Large intestine (tissue), 12 donors: Measurements from ENCODE around the gene SERPINB11. TPM values are rescaled to one million over a fixed set of nuclear protein-coding genes. Genes with fewer than 3 reads are reported as not detected.
A peak's percentile ranks its signal among the peaks of the same experiment; 100 is the strongest.
"Not testable (repeated sequence)": the region's sequence is repeated elsewhere in the genome, so short reads cannot be mapped to it uniquely, and the experiment has no call there.

Experiments used
- DNase-seq, 2 donors: peaks; one replicate each; pipeline versions ENCODE4 v3.0.0 to v3.0.0-alpha.2; 2013
- H3K27ac ChIP-seq: one replicate; pipeline ENCODE4 v1.5.1; 2013; ENCODE audit warnings: low read length
- H3K27me3 ChIP-seq: 2 replicates; pipeline ENCODE4 v1.6.1; 2013; ENCODE audit warnings: low read length; ENCODE audit not compliant: control insufficient read depth, insufficient read depth
- H3K36me3 ChIP-seq: 2 replicates; pipeline ENCODE4 v1.6.1; 2013; ENCODE audit warnings: low read length; ENCODE audit not compliant: control insufficient read depth, insufficient read depth
- H3K4me1 ChIP-seq: one replicate; pipeline ENCODE4 v1.6.1; 2013; ENCODE audit warnings: low read length; ENCODE audit not compliant: control insufficient read depth, insufficient read depth
- H3K4me3 ChIP-seq: one replicate; pipeline ENCODE4 v1.5.1; 2013; ENCODE audit warnings: low read length
- H3K9me3 ChIP-seq: one replicate; pipeline ENCODE4 v1.6.1; 2013; ENCODE audit warnings: mild to moderate bottlenecking, low read depth, low read length, moderate library complexity; ENCODE audit not compliant: control insufficient read depth
- WGBS: methylation state at CpG from one replicate; pipeline ENCODE4 v1.1.5; 2013; ENCODE audit warnings: low lambda C conversion rate; ENCODE audit not compliant: insufficient coverage; 5-methylcytosine and 5-hydroxymethylcytosine counted together
- long read RNA-seq, 11 donors: transcript quantifications; one replicate each; lab custom pipeline, GENCODE V29; 2026
- polyA plus RNA-seq: library from polyadenylated mRNA; unstranded; fragments of 120-200 nt; gene quantifications from one replicate; pipeline ENCODE4 v1.2.1, GENCODE V29; 2013

The SERPINB11 gene
- not detected for polyA plus RNA-seq
- long read RNA-seq, donor 1: 0 reads
- long read RNA-seq, donor 2: 0 reads
- long read RNA-seq, donor 3: 0 reads
- long read RNA-seq, donor 4: 0 reads
- long read RNA-seq, donor 5: 0 reads
- long read RNA-seq, donor 6: 0 reads
- long read RNA-seq, donor 7: 0 reads
- long read RNA-seq, donor 8: 0 reads
- long read RNA-seq, donor 9: 0 reads
- long read RNA-seq, donor 10: 0 reads
- long read RNA-seq, donor 11: 0 reads

DNA sequence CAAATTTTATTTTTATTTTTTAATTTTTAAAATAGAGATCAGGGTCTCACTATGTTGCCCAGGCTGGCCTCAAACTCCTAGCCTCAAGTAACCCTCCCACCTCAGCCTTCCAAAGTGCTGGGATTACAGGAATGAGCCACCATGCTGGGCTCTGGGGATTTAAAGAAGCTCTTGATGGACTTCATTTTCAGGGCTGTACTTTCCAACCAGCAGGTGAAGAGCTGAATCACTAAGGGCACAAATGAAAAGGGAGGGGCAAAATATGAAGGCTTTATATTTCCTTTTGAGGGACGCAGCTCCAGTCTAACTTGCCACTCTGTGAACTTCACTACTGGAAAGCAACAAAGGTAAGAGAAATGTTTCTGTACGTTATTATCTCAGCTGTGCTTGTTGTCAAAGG lies at the start of gene SERPINB11:
TSS of gene SERPINB11 (plus strand) at position 301 of the 400 bp plus-strand sequence. CDS start 7,234 bp downstream, outside the sequence.
- no peaks in the 10 kb centered on the region for H3K27me3 ChIP-seq
- 80% methylated on average over 1 of the region's 2 CpGs for WGBS
- no peak for DNase-seq

DNA sequence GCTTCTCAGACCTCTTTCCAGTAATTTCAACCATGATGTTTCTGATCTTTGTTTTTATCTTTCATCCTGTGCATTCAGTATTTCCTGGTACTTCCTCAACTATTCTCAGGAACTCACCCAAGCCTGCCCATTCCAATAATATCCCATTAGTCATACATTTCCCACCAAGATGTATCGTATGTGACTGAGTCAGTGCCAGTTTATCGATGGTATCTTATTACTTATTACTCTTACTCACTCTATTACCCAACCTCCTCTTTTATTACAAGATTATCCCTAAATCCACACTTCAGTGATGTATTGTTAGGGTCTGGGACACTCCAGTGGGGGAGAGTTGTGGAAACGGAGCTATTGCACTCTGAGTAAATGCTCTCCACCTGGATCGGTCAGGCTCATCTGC lies 43.8 kb upstream of the SERPINB11 start:
- not testable (repeated sequence) for H3K9me3 ChIP-seq, H3K27ac ChIP-seq, H3K4me1 ChIP-seq, H3K36me3 ChIP-seq, H3K27me3 ChIP-seq, H3K4me3 ChIP-seq, DNase-seq
- no CpG with 5 or more reads among the region's 4 CpGs for WGBS

More for the DNA sequence above, at the start of gene SERPINB11:
- Histone ChIP-seq H3K27ac (no peak within 1 kb of the TSS), H3K36me3 (no peaks in the 10 kb centered on the region), H3K4me1 (no peaks in the 10 kb centered on the region), H3K4me3 (no peak within 1 kb of the TSS), H3K9me3 (no peaks in the 10 kb centered on the region)

DNA sequence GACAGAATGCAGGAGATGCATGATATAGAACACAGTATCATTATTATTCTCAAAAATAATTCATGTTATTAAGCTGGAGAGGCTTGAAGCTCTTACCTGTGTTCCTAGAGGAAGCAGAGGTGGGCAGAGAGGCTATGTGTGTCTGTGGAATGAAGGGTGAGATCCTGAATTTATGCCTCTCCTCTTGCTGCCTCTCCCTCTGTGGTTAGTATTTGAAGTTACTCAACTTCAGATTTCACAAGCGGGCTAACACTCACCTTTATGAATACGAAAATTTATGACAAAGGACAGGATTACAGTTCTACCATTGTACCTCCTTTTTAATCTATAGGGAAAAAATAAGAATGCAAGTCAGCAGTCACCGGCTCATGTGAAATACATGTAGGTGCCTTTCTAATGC lies 41.0 kb upstream of the SERPINB11 start, which contains the start of gene SERPINB3:
TSS of gene SERPINB3 (minus strand) at position 144 of the 400 bp plus-strand sequence. CDS start 677 bp downstream, outside the sequence.
- H3K4me3 ChIP-seq, H3K27me3 ChIP-seq, H3K36me3 ChIP-seq, H3K9me3 ChIP-seq, H3K4me1 ChIP-seq, DNase-seq, H3K27ac ChIP-seq: not testable (repeated sequence)
- no CpG with 5 or more reads among the region's 3 CpGs for WGBS

DNA sequence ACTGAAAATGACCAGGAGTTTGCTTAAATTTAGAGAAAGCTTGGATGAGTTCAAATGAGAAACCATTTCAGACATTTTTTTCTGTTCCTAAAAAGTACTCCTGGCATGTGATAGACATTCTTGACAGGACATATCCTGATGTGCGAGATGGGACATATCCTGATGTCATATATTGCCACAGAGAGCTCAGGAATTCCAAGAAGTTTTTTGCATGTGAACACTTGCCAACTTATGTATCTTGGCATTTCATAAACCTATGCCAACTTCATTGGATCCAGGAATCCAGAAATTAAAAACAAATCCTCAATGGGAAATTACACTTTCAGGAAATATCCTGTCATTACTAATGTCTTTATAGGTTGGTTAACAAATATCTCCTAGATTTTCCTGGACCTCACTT lies 38.2 kb upstream of the SERPINB11 start:
- Histone ChIP-seq H3K27me3 (no peaks in the 10 kb centered on the region), H3K4me1 (no peaks in the 10 kb centered on the region), H3K9me3 (no peaks in the 10 kb centered on the region), H3K27ac (no peak overlapping the region), H3K4me3 (no peak overlapping the region), H3K36me3 (no peaks in the 10 kb centered on the region)
- no CpG with 5 or more reads among the region's 1 CpG for WGBS
- DNase-seq: no peak

GRCh38 chr18:63676526-63677323 lies 26.0 kb upstream of the SERPINB11 start:
- Histone ChIP-seq H3K4me3 (no peak overlapping the region), H3K36me3 (no peaks in the 10 kb centered on the region), H3K27me3 (no peaks in the 10 kb centered on the region), H3K9me3 (no peaks in the 10 kb centered on the region), H3K27ac (no peak overlapping the region), H3K4me1 (peaks cover 8% of the 10 kb centered on the region)
- no CpG with 5 or more reads among the region's 5 CpGs for WGBS
- peak; percentile 21 to 28 for DNase-seq

DNA sequence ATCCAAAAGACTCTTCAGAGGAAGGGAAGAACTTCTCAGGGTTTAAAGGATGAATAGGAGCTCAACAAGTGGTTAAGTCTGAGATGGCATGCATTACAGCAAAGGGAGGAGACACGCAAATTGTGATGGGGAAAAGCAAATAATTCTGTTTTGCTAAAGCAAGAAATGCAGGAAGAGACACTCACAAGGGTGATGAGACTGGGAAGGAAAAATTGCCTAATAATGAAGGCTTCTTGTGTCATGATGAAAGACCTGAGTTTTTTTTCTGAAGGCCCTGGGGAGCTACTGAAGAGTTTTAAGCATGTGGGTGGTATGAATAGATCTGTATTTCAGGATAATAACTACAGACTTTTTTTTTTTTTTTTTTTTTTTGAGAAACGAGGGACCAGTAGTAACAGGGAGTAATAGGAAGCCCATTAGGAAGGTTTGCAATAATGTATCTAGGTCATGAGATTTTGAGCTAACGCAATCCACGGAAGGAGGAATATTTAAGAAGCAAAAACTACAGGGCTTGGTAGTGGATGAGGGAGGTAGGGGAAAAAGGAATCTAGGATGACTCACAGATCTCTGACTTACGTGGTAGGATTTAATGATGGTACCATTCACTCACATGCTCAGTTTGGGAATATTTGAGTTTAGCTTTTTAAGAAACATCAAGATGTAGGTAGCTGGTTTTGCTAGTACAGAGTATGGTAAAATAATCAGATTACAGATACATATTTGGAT lies 25.1 kb upstream of the SERPINB11 start:
- DNase-seq: no peak
- 100% methylated on average over 2 of the region's 5 CpGs for WGBS
- Histone ChIP-seq H3K36me3 (no peaks in the 10 kb centered on the region), H3K27ac (no peak overlapping the region), H3K27me3 (no peaks in the 10 kb centered on the region), H3K4me3 (no peak overlapping the region), H3K4me1 (peaks cover 14% of the 10 kb centered on the region), H3K9me3 (no peaks in the 10 kb centered on the region)

DNA sequence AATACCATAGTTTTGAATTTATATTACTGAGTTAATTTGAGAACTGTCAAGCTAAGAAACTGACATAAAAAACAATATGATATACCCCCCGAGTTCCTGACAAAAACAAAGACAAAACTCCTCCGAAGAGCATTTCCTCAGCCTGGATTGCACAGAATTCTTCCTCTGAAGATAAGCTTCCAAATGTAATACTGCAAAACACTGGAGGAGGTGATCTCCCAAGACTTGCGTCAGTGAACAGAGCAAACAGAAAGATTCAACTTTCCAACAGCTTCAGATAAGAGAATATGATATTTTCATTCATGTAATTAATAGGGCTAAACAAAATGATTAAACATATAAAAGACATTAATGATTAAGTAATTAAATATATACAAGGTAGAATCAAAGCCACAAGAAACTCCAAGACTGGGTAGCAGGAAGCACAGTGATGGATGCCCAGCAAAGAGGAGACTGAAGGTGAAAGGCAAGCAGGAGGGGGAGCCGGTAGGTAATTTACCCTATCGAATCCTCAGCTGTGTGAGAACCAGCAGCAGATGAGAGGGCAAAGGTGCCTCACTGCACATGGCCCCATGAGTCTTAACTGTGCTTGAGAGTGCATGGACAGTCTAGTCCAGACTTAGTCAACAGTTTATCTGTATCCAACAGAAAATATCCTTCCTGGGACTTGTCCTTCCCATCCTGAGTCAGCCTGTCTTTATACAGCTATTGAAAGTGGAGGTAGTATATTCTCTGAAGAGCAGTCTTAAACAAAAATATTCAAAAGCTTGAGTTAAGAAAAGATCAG lies 22.7 kb upstream of the SERPINB11 start:
- WGBS: 80% methylated on average over 2 of the region's 5 CpGs
- no peaks in the 10 kb centered on the region for H3K36me3 ChIP-seq
- H3K4me1 ChIP-seq: peaks cover 21% of the 10 kb centered on the region
- no peaks in the 10 kb centered on the region for H3K9me3 ChIP-seq
- H3K27me3 ChIP-seq: no peaks in the 10 kb centered on the region
- no peak overlapping the region for H3K4me3 ChIP-seq
- no peak overlapping the region for H3K27ac ChIP-seq
- DNase-seq: peak; percentile 23 to 36

- WGBS: no CpG with 5 or more reads among the region's 2 CpGs
- Histone ChIP-seq H3K27me3 (no peaks in the 10 kb centered on the region), H3K4me3 (no peak overlapping the region), H3K27ac (peak overlapping the region; percentile 59), H3K36me3 (no peaks in the 10 kb centered on the region), H3K4me1 (peaks cover 21% of the 10 kb centered on the region), H3K9me3 (no peaks in the 10 kb centered on the region)
- DNase-seq: peak; percentile 73 to 86
Measured at GRCh38 chr18:63681449-63682340, 21.1 kb upstream of the SERPINB11 start.

DNA sequence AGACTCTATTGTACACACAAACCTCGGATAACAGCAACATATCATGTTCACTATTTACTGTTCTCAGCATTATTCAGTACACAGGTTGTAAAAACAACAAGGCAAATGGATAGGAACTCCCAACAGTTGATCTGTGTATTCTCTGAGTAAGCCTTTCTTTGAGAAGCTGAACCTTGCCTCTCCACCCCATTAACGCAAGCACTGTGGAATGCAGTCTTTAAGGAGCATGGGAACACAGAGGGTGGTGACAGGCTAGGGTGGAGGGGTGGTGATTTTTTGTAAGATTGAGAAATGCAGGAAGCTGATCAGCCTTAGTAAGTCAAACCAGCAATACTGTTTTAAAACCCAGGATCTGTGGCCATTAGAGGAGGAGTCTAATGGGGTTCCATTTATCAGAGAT lies 19.6 kb upstream of the SERPINB11 start:
- Histone ChIP-seq H3K4me1 (peaks cover 21% of the 10 kb centered on the region), H3K36me3 (no peaks in the 10 kb centered on the region), H3K27ac (peak overlapping the region; percentile 59), H3K27me3 (no peaks in the 10 kb centered on the region), H3K9me3 (no peaks in the 10 kb centered on the region), H3K4me3 (no peak overlapping the region)
- DNase-seq: peak; percentile 68 to 83
- 0% methylated on average over 1 of the region's 2 CpGs for WGBS
